SU-DHL-6 (cell line): ENCODE measurements around the gene HHLA2.

ENCODE experiments used
- CTCF ChIP-seq: fragments of 200-600 bp; sonication (generic); IDR thresholded peaks from one replicate; pipeline ENCODE4 v1.5.1; 2017; ENCODE audit warnings: antibody characterized with exemption, mild to moderate bottlenecking, low read length, moderate library complexity; ENCODE audit not compliant: insufficient read depth, poor library complexity, severe bottlenecking
- EZH2phosphoT487 ChIP-seq: fragments of 200-600 bp; sonication (generic), shearing (Covaris generic); conservative IDR thresholded peaks from 2 replicates; pipeline ENCODE4 v1.6.1; 2018; ENCODE audit warnings: mild to moderate bottlenecking, antibody characterized with exemption, low read length, moderate library complexity, mixed read lengths

- TF ChIP-seq CTCF (no peak), EZH2phosphoT487 (no peak)
Observed at GRCh38 chr3:108296239-108296638, at the start of gene HHLA2.
